Measurements from ENCODE around the gene MYOZ3.

MYOZ3 gene

DNA sequence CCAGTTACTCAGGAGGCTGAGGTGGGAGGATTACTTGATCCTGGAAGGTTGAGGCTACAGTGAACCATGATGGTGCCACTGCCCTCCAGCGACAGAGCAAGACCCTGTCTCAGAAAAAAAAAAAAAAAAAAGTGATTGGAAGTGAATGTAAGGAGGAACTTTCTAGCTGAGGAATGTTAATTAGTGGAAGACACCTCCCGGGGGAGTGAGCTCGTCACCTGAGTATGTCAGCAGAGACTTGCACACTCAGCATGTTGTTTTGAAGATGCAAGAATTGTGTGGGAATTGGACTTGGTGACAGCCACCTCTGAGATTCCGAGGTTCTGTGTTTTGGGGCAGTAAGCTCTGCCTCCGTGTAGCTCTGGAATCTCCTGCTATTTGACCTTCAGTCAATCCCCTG lies 17.0 kb upstream of the MYOZ3 start:
- DNase-seq, result no peak

- no peak for DNase-seq
Measured at GRCh38 chr5:150644514-150644913, 16.5 kb upstream of the MYOZ3 start.

DNA sequence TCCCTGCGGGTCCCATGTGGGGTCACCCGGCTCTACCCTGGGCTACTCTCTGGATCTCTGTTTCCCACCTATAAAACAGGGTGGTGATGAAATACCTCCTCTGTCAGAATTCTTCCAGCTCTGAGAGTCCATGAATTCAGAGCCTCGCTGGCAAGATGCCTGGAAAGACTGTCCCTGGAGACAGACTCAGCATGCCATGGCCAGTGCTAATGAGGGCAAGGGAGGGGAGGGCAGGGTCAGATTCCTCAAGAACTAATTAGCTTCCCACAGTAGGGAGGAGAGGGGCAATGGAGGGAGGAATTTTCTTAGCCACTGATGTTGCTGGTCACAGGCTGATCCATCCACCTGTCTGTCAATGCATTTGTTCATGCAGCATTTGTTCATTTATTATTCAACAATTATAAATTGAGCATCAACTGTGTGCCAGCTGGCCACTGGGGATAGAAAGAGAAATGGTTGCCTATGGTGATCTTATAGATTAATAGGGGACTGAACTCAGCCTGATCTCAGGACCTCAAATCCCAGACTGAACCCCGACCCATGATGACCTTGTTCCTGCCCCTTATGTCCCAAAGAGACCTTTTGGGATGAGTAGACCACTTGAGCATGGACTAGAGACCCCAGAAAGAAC lies 15.9 kb upstream of the MYOZ3 start:
- no peak for DNase-seq

DNA sequence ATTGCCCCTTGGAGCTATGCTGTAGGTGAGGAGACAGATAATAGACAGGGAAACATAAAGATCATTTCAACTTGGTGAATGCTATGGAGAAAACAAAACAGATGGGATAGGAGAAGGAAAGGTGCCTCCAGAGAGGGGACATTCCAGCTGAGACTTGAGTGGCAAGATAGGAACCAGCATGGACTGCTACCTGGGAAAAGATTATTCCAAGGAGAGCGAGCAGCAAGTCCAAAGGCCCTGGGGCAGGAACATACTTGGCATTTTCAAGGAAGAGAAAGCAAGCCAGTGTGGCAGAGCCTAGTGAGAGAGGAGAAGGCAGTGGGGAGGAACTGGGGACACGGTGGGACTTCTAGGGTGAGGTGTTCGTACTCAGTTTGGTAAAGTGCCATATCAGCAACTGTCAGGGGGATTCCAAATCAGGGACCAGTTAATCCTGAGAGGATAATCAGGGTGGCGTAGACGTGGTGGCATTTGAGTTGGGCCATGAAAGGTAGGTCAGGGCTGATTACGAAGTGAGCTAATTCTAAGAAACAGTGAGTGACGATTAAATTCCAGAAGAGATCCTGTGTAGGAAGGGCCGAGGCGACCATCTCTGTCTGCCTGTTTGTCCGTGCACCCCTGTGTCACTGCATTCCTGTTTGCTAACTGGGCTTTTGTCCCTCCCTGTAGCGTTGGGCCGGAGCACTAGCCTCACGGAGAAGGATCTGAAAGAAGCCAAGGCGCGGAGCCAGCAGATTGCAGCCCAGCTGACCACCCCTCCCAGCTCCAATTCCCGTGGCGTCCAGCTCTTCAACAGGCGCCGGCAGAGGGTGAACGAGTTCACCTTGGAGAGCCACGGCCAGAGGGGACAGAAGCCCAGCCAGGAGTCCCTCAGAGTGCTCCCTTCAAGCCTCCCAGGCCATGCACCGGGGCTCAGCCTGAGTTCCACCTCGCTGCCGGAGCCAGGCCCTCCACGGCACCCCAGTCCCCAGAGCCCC lies 13.5 kb upstream of the MYOZ3 start:
- no peak for DNase-seq

- no peak for DNase-seq
Measured at GRCh38 chr5:150648294-150649107, 12.6 kb upstream of the MYOZ3 start.

DNA sequence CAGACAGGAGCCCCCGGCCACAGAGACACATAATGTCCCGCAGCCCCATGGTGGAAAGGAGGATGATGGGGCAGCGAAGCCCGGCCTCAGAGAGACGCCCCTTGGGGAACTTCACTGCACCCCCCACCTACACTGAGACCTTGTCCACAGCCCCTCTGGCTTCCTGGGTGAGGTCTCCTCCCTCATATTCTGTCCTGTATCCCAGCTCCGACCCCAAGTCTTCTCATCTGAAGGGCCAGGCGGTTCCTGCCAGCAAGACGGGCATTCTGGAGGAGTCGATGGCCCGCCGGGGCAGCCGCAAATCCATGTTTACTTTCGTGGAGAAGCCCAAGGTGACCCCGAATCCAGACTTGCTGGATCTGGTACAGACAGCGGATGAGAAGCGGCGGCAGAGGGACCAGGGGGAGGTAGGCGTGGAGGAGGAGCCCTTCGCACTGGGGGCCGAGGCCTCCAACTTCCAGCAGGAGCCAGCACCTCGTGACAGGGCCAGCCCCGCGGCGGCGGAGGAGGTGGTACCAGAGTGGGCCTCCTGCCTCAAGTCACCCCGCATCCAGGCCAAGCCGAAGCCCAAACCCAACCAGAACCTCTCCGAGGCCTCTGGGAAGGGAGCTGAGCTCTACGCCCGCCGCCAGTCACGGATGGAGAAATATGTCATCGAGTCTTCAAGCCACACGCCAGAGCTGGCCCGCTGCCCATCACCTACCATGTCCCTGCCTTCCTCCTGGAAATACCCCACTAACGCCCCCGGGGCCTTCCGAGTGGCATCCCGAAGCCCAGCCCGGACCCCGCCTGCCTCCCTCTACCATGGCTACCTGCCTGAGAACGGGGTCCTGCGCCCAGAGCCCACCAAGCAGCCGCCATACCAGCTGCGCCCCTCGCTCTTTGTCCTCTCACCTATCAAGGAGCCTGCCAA lies 11.7 kb upstream of the MYOZ3 start:
- DNase-seq, result no peak

GRCh38 chr5:150650021-150651006 lies 10.7 kb upstream of the MYOZ3 start:
- no peak for DNase-seq

- DNase-seq, result no peak
Measured at GRCh38 chr5:150651382-150651781, 9.7 kb upstream of the MYOZ3 start.

DNA sequence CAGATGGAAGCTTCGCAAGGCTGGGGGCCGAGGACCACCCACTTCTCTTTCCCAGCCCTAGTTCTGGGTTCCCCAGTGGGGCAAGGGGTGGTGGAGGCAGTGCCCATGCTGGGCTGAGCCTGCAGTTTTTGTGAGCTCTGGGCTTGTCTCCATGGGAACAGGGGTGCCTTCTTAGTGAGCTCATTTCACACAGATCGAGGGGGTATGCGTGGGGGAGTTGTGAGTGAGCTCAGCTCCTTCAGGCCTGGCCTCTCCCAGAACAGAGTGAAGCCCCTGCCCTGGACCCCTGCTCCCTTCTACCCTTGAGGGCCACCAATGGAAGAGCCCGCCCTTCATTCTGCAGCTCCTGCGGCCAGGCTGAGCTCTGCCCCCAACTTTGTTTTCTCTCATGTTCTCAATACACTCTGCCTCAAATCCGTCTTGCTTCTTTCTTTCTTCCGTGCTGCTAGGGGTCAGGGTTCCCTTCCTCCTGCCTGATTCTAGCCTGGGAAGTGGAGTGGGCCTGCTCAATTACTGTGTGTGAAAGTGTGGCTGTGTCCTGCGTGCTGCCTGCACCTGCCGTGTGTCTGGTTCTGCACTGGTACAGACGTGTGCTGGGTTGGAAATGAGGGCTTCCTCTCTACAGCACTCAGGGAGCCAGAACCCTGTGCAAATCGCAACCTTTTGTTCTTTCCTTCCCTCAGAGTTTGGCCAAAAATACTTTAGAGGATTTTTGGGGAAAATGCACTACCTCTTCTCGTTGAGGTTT lies 9.0 kb upstream of the MYOZ3 start:
- no peak for DNase-seq

GRCh38 chr5:150653145-150653761 lies 7.8 kb upstream of the MYOZ3 start:
- no peak for DNase-seq

GRCh38 chr5:150653762-150654556 lies 7.1 kb upstream of the MYOZ3 start:
- no peak for DNase-seq

DNA sequence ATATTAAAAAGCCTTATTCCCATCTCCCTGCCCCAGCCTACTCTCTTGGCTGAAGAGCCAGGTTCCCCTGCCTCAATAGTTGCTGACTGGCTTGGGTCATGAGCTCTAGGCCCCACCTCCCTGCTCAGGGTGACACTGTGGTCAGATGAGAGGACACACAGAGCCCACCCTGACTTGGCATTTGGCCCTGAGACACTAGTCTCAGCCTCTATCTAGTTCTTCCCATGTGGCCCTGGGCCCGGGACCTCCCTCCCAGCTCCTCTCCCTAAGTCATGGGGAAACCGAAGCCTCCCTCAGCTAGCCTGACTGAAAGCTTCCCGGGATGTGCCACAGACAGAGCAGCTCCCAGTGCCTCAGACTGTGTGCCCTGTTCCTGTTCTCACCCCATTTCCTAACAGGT lies 5.8 kb upstream of the MYOZ3 start:
- no peak for DNase-seq

- peak; percentile 83 for DNase-seq
Measured at GRCh38 chr5:150656191-150657132, 4.6 kb upstream of the MYOZ3 start.

- DNase-seq, result no peak
Measured at GRCh38 chr5:150658121-150658520, 2.9 kb upstream of the MYOZ3 start.

- DNase-seq, result no peak
Measured at GRCh38 chr5:150658699-150659265, 2.3 kb upstream of the MYOZ3 start.

- DNase-seq, result no peak
Measured at GRCh38 chr5:150659360-150660107, 1.5 kb upstream of the MYOZ3 start.
